Neural cell (in vitro differentiated cells): ENCODE measurements around the gene CHN1. TPM values are rescaled to one million over a fixed set of nuclear protein-coding genes. Genes with fewer than 3 reads are reported as not detected.

Experiments used
- H2AFZ ChIP-seq: fragments of 200-600, 300-800 bp; sonication (generic), shearing (Covaris generic); 2 replicates; pipeline ENCODE4 v1.6.0; 2014; ENCODE audit warnings: low read depth, mild to moderate bottlenecking, antibody characterized with exemption, low read length, moderate library complexity
- H3F3A ChIP-seq: fragments of 200-600 bp; shearing (Covaris generic); 2 replicates; pipeline ENCODE4 v1.6.1; 2016; ENCODE audit warnings: mild to moderate bottlenecking, moderate library complexity, mixed read lengths, antibody characterized with exemption, low read length; ENCODE audit not compliant: insufficient read depth, poor library complexity, severe bottlenecking
- H3K27ac ChIP-seq: fragments of 200-600, 300-800 bp; sonication (generic), shearing (Covaris generic); 2 replicates; pipeline ENCODE4 v1.5.1; 2014; ENCODE audit warnings: mild to moderate bottlenecking, low read length, moderate library complexity
- H3K27me3 ChIP-seq: fragments of 300-800, 200-600 bp; sonication (generic), shearing (Covaris generic); 2 replicates; pipeline ENCODE4 v1.6.0; 2014; ENCODE audit warnings: mild to moderate bottlenecking, low read depth, low read length, moderate library complexity; ENCODE audit not compliant: insufficient read depth
- H3K36me3 ChIP-seq: fragments of 300-800, 200-600 bp; sonication (generic), shearing (Covaris generic); 2 replicates; pipeline ENCODE4 v1.5.1; 2014; ENCODE audit warnings: mild to moderate bottlenecking, antibody characterized with exemption, low read length, moderate library complexity; ENCODE audit not compliant: insufficient read depth
- H3K4me2 ChIP-seq: fragments of 300-800, 200-600 bp; sonication (generic), shearing (Covaris generic); 2 replicates; pipeline ENCODE4 v1.6.0; 2014; ENCODE audit warnings: mild to moderate bottlenecking, low read length
- H3K4me3 ChIP-seq: fragments of 300-800, 200-600 bp; sonication (generic), shearing (Covaris generic); 2 replicates; pipeline ENCODE4 v1.5.1; 2014; ENCODE audit warnings: mild to moderate bottlenecking, low read length, moderate library complexity
- H3K79me2 ChIP-seq: fragments of 200-600 bp; shearing (Covaris generic); replicated peaks from 2 replicates; pipeline ENCODE4 v1.6.0; 2014; ENCODE audit warnings: mild to moderate bottlenecking, low read length, moderate library complexity; ENCODE audit not compliant: insufficient read depth
- H3K9ac ChIP-seq: fragments of 300-800, 200-600 bp; sonication (generic), shearing (Covaris generic); 2 replicates; pipeline ENCODE4 v1.6.1; 2016; ENCODE audit warnings: mild to moderate bottlenecking, low read length, mixed read lengths
- H3K9me2 ChIP-seq: fragments of 200-600 bp; shearing (Covaris generic); 2 replicates; pipeline ENCODE4 v1.6.1; 2016; ENCODE audit warnings: mild to moderate bottlenecking, low read length, mixed read lengths; ENCODE audit not compliant: insufficient read depth
- H3K9me3 ChIP-seq: fragments of 200-600, 300-800 bp; sonication (generic), shearing (Covaris generic); 2 replicates; pipeline ENCODE4 v1.6.1; 2016; ENCODE audit warnings: mild to moderate bottlenecking, mixed run types, low read length, moderate library complexity, mixed read lengths
- H4K20me1 ChIP-seq: fragments of 200-600 bp; shearing (Covaris generic); 2 replicates; pipeline ENCODE4 v1.6.1; 2016; ENCODE audit warnings: mild to moderate bottlenecking, mixed run types; ENCODE audit not compliant: insufficient read depth
- CTCF ChIP-seq: fragments of 450-650 bp; IDR thresholded peaks from 2 replicates; pipeline ENCODE4 v1.5.1; 2014; ENCODE audit warnings: antibody characterized with exemption, mild to moderate bottlenecking, moderate library complexity; ENCODE audit not compliant: poor library complexity, severe bottlenecking
- EP300 ChIP-seq: fragments of 450-650 bp; conservative IDR thresholded peaks from 2 replicates; pipeline ENCODE4 v1.6.1; 2014; ENCODE audit warnings: antibody characterized with exemption, mild to moderate bottlenecking, moderate library complexity; ENCODE audit not compliant: poor library complexity, severe bottlenecking
- EZH2 ChIP-seq: fragments of 200-600, 300-800 bp; shearing (Covaris generic), sonication (generic); IDR thresholded peaks from 2 replicates; pipeline ENCODE4 v1.6.1; 2014; ENCODE audit warnings: antibody characterized with exemption, low read length, borderline replicate concordance, mild to moderate bottlenecking; ENCODE audit not compliant: insufficient read depth, poor library complexity, severe bottlenecking
- MXI1 ChIP-seq: fragments of 450-650 bp; conservative IDR thresholded peaks from 2 replicates; pipeline ENCODE4 v1.6.1; 2014; ENCODE audit warnings: antibody characterized with exemption, mild to moderate bottlenecking; ENCODE audit not compliant: poor library complexity, severe bottlenecking
- POLR2AphosphoS5 ChIP-seq: IDR thresholded peaks from 2 replicates; pipeline ENCODE4 v1.6.1; 2012
- RAD21 ChIP-seq: fragments of 450-650 bp; conservative IDR thresholded peaks from 2 replicates; pipeline ENCODE4 v1.6.1; 2014; ENCODE audit warnings: antibody characterized with exemption, mild to moderate bottlenecking, moderate library complexity
- SMC3 ChIP-seq: fragments of 450-650 bp; conservative IDR thresholded peaks from 2 replicates; pipeline ENCODE4 v1.6.1; 2014; ENCODE audit warnings: antibody characterized with exemption, mild to moderate bottlenecking, moderate library complexity; ENCODE audit not compliant: poor library complexity
- TAF1 ChIP-seq: IDR thresholded peaks from 2 replicates; pipeline ENCODE4 v1.6.1; 2012; ENCODE audit warnings: low read depth
- polyA plus RNA-seq: library from polyadenylated mRNA; depleted of rRNA; stranded (reverse); fragments of >200 nt; gene quantifications from 2 replicates; pipeline ENCODE4 v1.2.3, GENCODE V29; 2014
- TF ChIP-seq, protein P1 (sequence below): IDR thresholded peaks from 2 replicates; pipeline ENCODE4 v1.6.1; 2012; ENCODE audit warnings: borderline replicate concordance

CHN1 gene
- polyA plus RNA-seq, 1 donor from 2014 or later, result 133 TPM

DNA sequence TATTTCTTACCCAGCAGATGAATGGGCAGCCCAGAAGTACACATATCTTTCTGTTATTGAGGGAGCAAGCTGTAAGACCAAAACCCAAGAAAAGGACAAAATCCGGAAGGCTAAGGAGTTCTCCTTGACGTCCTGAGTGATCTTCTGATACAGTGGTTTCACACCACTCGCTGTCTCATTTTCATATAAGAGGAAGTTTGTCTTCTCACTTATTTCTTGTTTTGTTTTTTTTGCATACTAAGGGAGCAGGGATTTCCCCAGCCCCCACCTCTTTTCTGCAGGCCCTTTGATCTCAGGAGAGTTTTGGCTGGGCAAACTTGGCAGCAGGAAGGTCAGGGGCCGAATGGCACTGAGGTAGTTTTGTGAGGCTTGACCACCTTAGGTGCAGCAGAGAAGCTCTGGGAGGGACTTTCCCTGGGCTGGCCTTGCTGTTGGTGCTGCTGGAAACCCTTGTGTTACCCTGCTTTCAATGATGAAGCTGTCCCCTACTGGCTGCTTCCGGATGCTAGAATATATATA is 254.2 kb downstream of the CHN1 start:
- no peaks in the 10 kb centered on the region for H3K27me3 ChIP-seq
- no peak overlapping the region for H3K4me3 ChIP-seq
- H3F3A ChIP-seq, result no peaks in the 10 kb centered on the region
- H3K9me3 ChIP-seq, result no peaks in the 10 kb centered on the region
- no peaks in the 10 kb centered on the region for H4K20me1 ChIP-seq
- no peak overlapping the region for H3K4me2 ChIP-seq
- no peaks in the 10 kb centered on the region for H3K9me2 ChIP-seq
- no peaks in the 10 kb centered on the region for H3K79me2 ChIP-seq
- no peak overlapping the region for H3K27ac ChIP-seq
- no peak overlapping the region for H2AFZ ChIP-seq
- H3K9ac ChIP-seq, result no peak overlapping the region
- no peak for TF ChIP-seq EP300
- no peak for TF ChIP-seq CTCF
- TF ChIP-seq POLR2AphosphoS5, result no peak
- TF ChIP-seq, protein P1, sequence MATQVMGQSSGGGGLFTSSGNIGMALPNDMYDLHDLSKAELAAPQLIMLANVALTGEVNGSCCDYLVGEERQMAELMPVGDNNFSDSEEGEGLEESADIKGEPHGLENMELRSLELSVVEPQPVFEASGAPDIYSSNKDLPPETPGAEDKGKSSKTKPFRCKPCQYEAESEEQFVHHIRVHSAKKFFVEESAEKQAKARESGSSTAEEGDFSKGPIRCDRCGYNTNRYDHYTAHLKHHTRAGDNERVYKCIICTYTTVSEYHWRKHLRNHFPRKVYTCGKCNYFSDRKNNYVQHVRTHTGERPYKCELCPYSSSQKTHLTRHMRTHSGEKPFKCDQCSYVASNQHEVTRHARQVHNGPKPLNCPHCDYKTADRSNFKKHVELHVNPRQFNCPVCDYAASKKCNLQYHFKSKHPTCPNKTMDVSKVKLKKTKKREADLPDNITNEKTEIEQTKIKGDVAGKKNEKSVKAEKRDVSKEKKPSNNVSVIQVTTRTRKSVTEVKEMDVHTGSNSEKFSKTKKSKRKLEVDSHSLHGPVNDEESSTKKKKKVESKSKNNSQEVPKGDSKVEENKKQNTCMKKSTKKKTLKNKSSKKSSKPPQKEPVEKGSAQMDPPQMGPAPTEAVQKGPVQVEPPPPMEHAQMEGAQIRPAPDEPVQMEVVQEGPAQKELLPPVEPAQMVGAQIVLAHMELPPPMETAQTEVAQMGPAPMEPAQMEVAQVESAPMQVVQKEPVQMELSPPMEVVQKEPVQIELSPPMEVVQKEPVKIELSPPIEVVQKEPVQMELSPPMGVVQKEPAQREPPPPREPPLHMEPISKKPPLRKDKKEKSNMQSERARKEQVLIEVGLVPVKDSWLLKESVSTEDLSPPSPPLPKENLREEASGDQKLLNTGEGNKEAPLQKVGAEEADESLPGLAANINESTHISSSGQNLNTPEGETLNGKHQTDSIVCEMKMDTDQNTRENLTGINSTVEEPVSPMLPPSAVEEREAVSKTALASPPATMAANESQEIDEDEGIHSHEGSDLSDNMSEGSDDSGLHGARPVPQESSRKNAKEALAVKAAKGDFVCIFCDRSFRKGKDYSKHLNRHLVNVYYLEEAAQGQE, result no peak
- TF ChIP-seq SMC3, result no peak
- no peak for TF ChIP-seq EZH2
- no peak for TF ChIP-seq RAD21
- no peak for TF ChIP-seq MXI1
- no peak for TF ChIP-seq TAF1
- no peaks in the 10 kb centered on the region for H3K36me3 ChIP-seq

DNA sequence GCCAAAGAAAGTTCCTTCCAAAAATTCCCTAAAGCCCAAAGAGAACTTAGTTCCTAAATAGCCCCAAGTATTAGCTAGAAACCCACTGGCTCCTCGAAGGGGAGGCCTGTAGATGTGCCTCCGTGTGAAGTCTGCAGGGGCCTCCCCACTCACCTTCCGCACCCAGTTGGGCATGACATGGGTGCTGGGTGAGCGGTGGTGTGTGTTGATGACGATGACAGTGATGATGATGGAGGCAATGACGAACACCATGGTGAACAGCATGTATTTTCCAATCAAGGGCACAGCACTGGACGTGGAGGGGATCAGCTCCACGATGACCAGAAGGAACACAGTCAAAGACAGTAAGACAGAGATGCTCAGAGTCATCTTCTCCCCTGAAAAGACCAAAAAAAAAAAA is 255.4 kb downstream of the CHN1 start:
- Histone ChIP-seq H3K27me3 (no peaks in the 10 kb centered on the region), H4K20me1 (no peaks in the 10 kb centered on the region), H3F3A (no peaks in the 10 kb centered on the region), H3K79me2 (no peaks in the 10 kb centered on the region), H3K9ac (no peak overlapping the region), H3K27ac (no peak overlapping the region), H3K36me3 (no peaks in the 10 kb centered on the region), H2AFZ (no peak overlapping the region), H3K9me2 (no peaks in the 10 kb centered on the region), H3K4me3 (no peak overlapping the region), H3K9me3 (no peaks in the 10 kb centered on the region), H3K4me2 (no peak overlapping the region)
- TF ChIP-seq TAF1 (no peak), MXI1 (no peak), EP300 (no peak), POLR2AphosphoS5 (no peak), RAD21 (no peak), CTCF (no peak), SMC3 (no peak), EZH2 (no peak)
- TF ChIP-seq, protein P1, result no peak
